T-helper 9 cell (primary cell): Measurements from ENCODE around the gene AIFM3.
"Not testable (repeated sequence)": the region's sequence is repeated elsewhere in the genome, so short reads cannot be mapped to it uniquely, and the experiment has no call there.

Source experiments
- DNase-seq: peaks from one replicate; pipeline ENCODE4 v3.0.0-alpha.2; 2020

AIFM3 gene

DNA sequence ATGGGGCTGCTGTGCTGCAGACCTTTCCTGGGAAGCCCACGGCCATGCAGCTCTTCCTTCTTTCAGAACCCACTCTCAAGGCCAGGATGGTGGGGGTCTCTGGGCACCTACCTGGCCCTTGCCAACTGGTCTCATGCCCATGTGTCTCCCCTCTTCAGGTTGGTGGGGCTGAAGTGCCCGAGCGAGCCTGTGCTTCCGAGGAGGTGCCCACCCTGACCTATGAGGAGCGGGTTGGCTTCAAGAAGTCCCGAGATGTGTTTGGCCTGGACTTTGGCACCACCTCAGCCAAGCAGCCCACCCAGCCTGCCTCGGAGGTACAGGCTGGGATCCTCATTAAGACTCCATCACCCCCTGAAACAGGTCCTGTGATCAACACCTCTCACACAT lies 25.0 kb downstream of the AIFM3 start:
- no peak for DNase-seq

DNA sequence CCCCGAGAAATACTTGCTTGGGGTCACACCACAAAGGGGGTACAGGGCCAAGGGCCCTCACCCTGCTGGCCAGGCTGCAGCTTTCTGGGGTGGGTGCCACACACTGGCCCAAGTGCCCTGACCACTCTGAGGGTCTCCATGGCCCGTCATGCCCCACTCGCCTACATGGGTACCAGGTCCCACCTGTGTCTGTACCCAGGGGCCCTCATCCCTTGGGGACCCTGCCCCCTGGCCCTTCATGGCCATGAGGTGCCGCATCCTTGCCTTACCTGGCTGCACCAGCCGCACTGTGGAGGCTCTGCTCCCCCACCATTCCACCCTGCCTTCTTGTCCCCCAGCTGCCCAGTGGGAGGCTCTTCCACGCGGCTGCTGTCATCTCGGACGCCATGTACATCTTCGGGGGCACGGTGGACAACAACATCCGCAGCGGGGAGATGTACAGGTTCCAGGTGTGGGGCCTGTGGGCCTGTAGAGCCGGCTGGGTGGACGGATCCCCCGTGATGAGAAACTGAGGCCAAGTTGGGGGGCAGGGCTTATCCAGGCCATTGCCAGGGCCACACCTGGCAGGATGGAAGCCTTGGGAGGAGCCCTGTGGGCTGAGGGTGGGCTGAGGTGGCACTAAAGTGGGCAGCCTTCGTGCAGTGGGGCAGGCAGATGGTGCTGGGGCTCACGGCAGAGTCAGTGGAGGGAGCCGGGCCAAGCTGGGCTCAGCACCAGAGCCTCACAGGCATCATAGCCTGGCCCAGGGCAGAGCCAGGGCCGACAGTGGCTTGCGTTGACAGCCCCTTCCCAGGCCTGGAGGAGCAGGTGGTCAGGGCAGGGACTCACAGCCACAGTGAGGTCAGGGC lies 25.6 kb downstream of the AIFM3 start:
- DNase-seq: no peak

DNA sequence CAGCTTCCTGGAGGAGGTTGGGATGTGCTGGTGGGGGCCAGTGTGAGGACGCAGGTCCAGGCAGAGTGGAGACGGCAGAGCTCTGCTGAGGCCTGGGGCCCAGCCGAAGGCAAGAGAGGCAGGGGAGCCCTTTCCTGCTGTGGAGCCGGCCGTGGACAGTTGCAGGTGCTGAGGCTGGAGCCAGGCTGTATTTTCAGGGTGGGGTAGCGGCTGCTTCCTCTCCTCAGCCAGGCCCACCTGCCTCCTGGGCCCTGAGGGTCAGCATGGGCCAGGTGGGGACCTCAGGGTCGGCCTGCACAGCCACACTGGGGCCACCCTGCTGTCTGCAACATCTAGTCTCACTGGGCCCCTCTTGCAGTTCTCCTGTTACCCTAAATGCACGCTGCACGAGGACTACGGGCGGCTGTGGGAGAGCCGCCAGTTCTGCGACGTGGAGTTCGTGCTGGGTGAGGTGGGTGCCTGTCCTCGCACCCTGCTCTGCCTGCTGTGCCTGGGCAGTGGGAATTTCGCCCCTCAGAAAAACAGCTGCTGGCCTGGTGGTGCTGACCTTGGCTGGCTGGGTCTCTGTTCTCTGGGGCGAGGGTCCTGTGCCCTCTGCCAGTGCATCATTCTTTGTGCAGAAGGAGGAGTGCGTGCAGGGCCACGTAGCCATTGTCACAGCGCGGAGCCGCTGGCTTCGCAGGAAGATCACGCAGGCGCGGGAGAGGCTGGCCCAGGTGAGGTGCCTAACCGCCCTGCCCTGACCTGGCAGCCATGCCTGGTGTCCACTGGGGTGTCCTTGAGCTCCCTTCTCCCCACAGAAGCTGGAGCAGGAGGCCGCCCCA lies 26.5 kb downstream of the AIFM3 start:
- no peak for DNase-seq

DNA sequence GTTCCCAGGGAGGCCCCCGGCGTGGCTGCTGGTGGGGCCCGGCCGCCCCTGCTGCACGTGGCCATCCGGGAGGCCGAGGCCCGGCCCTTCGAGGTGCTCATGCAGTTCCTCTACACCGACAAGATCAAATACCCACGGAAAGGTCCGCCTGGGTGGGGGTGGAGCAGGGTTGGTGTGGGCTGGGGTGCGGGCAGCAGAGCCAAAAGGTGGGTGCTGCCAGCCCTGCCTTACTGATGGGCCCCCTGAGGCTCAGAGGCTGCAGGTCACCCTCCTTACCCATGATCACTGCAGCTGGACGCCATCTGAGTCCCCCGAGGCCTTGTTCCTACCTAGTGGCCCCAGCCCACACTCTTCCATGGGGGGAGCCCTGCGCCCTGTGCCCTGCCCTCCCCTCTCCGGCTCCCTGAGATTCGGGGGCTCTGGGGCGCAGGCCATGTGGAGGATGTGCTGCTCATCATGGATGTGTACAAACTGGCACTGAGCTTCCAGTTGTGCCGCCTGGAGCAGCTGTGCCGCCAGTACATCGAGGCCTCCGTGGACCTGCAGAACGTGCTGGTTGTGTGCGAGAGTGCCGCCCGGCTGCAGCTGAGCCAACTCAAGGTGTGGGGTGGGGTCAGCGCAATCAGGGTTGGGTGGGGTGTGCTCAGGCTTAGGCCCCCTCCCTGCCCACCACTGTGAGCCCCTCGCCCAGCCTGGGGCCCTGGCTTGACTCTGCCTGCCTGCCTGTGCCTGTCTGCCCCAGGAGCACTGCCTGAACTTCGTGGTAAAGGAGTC lies 27.3 kb downstream of the AIFM3 start:
- DNase-seq: no peak

DNA sequence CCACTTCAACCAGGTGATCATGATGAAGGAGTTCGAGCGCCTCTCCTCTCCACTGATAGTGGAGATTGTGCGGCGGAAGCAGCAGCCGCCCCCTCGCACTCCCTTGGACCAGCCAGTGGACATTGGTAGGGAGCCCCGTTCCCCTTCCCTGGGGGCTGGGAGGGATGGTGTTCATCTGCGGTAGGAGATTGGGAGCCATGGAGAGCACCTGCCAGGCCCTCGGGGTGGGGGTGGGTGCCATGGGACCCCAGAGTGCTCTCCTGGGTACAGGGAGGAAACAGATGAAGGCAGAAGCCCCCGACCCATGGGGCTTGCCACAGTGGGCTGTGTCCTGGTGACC lies 27.8 kb downstream of the AIFM3 start:
- DNase-seq: no peak

DNA sequence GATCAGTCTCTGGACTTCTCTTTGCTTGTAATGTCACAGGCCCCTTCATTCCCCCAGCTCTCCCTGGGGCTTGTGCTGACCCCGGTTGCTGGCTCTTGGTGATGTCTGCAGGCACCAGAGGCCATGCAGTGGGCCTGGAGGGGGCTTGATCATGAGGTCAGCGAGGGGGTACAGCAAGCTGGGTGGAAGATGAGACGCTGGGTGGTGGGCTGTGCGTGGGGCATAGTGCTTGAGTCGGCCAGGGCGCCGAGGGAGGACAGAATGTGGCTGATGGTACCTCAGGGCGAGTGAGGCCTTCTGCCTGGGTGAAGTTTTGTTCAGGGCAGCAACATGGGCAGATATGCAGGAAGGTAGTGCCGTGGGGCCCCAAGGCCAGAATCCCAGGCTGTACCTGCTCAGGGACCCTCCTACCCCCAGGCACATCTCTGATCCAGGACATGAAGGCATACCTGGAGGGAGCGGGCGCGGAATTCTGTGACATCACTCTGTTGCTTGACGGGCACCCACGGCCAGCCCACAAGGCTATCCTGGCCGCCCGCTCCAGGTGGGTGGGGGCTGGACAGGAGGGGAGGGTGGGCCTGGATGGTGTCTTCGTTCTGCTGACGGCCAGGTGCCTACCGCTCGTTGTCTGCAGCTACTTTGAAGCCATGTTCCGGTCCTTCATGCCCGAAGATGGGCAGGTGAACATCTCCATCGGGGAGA lies 28.4 kb downstream of the AIFM3 start:
- DNase-seq: no peak

DNA sequence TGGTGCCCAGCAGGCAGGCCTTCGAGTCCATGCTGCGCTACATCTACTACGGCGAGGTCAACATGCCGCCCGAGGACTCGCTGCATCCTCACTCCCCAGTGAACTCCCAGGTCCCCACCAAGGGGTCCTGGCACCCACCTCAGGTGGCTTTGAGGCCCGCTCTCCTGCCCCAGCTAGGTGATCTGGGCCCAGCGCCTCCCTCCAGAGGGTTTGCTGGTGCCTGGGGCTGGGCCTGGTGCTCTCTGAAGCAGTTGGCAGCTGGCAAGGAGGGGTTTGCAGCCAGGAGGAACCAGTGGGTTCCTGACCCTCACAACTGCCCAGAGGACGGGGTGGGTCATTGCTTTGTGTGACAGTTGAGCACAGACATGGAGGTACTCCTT lies 29.0 kb downstream of the AIFM3 start:
- no peak for DNase-seq

DNA sequence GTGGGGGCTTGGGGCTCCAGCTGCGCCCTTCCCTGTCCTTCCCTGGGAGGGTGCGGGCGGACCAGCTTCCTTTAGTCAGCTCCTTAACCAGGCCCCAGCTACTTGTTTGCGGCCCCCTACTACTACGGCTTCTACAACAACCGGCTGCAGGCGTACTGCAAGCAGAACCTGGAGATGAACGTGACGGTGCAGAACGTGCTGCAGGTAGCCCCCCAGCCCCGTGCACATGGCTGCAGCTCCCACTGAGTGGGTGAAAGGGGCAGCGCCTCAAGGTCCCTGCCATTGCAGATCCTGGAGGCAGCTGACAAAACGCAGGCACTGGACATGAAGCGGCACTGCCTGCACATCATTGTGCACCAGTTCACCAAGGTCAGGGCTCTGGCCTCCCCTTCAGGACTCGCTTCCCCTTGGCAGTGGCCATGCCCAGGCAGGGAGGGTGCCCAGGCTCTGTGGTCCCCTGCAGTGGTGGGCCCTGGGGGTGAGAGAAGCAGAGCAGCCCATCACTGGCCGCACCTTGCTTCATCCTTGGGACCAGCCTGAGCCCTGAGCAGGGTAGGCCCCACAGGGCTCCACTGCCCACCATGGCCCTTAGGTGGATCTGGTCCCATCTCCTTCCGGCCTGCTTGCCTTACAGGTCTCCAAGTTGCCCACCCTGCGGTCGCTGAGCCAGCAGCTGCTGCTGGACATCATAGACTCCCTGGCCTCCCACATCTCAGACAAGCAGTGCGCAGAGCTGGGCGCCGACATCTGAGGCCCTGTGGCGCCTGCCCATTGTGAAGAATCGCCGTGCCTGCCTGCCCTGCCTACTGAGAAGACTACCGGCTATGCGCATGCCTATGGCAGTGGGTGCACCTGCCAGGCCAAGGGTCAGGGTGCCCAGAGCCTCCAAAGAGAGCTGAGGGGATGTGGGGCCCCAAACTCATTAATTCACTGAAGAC lies 29.8 kb downstream of the AIFM3 start:
- no peak for DNase-seq

DNA sequence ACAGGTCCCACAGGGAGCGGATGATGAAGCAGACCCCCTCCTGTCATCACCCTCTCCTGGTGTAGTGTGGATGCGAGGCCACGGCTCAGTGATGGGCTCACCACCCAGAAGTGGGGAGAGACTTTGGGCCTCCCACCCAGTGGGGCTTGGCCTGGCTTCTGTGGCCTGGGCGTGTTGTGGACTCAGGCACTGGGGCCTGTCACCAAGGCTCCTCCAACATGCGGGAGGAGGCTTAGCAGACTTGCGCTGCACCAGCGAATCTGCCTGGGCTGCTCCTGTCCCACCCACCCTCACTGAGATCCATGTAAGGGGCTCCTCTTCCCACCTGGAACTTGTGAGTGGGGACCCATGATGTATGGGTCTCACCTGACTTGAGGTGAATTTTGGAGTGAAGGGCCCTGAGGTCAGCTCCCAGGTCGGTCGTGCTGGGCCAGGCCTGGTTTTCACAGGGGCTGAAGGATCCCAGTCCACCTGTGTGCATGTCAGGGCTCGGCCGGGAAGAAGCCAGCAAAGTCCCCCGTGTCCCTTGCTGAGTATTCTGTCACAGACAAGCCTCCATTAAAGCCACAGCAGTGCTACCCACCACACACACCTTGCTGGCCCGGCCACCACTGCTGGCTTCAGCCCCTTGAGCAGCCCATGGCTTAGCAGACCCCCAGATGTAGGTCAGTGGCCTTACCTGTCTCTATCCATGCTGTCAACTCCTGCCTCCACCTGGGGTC lies 30.6 kb downstream of the AIFM3 start:
- DNase-seq: no peak

DNA sequence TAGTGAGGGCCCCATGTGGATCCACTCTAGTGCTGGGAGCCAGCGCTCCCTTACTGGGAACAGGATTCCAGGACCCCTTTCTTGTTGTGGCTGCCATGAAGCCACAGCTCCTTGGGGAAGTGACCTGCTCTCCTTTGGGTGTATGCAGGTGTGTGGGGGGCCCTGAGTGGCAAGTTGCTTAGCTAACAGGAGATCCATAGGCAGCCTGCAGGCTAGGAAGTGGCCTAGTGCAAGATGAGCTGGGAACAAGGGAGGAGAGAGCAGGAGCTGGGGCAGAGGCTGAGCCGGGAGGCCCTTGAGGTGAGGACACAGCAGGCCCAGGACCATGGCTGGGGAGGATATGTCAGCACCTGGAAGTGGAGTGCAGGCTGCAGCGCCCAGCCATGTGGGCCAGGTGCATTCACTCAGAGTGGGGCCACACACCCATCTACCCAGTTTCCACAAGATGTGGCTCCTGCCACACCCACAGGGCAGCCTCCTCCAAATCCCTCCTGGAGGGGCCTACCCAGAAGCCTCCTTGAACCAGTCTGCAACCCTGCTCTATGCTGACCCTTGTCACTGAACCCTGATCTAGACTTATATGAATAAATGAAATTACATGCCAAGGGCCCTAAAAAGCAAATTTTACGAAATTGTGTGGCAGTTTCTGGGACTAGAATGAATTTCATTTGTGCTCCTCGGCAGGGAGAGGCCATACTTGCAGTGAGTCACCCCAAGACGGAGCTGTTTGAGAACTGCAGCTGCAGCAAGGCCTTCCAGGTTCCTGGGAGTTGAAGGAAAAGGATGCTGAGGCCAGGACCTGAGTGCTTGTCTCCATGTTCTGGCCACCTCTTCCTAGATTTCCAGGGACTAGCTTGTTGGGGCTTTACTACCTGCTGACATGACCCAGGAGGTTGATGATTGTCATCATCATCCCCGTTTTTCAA lies 31.6 kb downstream of the AIFM3 start:
- DNase-seq: no peak

DNA sequence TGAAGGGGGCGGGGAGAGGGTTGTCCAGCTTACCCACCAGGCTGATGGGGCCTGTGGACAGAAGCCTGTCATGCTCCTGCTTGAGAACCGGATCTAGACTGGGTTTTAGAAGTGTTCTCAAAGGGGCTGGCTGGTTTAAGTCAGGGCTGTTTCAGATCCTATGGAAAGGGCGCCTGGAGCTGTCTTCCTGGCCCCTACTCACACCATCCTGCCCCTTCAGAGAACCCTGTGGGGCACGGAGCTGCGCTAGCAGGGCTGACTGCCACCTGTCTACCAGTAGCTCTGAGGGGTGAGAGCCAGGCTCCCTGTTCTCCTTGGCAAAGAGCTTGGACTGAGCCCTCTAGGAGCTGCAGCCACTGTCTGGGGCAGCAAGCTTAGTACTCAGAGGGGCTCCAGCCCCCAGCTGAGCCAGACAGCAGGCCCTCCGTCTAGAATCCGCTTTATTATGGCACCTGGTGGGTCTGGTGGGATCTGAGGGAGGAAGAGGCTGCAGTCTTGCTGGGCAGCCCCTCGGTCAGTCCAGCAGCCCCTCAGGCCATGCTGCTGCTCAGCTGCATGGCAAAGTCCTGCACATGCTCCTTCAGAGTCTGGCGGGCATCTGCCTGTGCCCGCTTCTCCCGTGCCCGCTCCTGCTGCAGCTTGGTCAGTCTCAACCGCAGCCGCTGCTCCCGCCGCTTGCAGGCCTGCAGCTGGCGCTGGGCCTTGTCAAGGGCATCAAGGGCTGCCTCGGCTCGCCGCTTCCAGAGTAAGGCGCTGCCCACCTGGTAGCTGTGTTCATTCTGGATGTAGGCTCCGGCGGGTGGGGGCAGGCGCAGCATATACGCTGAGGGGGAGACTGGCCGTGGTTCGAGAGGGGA lies 32.5 kb downstream of the AIFM3 start:
- no peak for DNase-seq

DNA sequence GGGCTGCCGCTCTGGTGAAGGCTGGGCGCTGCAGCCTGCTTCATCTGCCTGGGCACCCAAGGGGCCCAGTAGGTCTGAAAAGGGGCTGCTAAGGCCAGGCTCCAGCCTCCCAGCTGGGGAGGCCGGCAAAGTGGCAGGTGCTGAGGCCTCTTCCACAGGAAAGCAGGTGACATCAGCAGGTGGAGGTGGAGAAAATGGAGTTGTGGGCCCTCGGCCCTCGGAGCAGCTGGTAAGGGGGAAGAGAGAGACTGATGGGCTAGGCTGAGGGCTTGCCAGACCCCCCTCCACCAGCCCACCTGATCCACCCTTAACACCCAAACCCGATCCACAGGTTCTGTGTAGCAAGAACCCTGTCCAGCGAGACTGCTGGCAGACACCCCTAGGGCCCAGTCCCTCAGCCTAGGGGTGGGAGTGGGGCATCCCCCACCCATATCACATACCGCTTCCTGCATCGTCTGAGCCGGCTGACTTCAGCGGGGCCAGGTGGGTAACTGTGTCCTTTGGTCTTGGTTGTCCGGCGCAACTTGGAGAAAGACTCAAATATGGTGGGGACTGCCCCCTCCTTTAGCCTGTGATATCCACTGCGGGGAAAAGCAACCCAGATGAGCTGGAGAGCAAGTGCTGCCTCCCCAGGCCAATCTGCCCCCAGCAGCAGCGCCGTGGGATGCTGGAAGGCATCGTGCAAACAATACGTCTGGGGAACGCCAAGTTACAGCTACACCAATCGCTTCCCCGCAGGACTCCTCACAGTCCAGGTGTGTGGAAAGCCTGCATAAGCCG lies 33.3 kb downstream of the AIFM3 start:
- no peak for DNase-seq

DNA sequence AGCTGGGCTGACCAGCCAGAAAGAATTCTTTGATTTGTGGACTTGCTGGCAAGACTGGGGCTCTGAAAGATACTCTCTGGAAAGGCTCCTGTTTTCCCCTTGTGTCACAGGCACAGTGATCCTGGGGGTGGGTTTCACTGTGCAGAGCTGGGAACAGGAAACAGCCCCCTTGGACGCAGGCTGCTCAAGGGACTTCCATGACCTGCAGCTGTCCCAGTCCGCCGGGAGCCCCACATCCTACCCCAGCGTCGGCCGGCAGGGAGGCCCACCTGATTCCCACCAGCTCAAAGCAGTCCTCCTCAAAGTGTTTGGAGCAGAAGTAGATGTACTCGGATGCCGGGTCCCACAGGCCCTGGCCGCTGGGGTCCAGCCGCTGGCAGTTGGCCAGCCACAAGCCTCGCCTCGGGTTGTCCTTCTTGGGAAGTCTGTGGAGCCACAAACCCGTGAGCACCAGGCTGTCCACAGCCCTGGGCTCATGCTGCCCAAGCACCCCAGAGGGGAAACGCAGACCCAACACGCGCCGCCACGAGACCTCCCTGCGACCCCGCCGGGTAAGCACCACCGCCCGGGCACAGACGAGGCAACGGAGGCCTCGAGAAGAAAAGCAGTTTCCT lies 34.0 kb downstream of the AIFM3 start:
- no peak for DNase-seq

DNA sequence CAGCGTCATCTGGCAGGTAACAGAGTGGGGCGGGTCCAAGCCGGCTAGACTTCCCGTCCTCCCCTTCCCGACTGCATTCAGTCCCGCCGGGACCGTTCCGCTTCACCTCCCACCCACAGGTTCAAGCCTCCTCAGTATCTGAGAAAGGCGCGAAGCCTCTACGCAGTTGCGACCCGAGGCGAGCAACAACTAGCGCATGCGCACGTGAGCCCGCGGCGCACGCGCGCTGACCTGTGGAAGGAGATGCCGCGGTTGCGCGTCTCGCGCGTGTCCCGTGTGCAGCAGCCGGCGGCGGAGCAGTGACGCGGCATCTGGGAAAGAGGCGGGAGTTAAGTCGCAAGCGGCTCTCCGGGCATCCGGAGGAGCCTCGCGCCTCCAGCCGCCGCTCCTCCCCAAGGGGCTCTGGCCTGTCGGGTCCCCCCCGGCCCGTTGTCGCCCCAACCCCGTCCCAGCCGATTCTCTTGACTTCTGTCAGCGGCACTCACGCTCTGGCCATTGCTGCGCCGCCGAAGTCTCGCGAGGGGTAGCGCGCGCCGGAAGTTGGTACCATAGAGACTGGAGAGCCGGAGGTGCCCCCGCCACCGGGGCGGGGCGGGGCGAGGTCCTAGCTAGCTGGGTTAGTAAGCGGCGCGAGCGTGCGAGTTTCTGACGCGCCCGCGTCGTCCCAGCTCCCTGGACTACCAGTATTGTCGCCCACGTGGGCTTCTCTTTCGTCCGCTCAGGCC lies 34.7 kb downstream of the AIFM3 start, which contains the start of gene THAP7:
Gene THAP7 (minus strand): TSS at position 518 of the 725 bp plus-strand sequence. CDS start 207 bp downstream, at position 311.
- peak; percentile 95 for DNase-seq

DNA sequence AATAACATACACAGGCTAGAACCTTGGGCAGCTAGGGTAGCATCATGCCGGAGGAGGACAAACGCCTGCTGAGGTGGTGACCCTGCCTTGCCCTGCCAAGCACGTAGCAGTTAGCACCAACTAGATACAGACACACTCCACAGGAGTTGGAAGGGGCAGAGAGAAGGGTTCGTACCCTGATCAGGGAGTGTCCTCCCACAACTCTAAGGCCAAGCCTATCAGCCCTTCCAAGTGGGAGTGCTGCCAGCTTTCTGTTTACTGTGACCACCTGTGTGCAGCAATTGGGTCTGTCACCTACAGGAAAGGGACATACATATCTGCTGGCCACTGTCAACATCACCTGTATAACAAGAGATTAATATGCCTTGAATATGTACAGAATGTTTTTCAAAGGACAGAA lies 36.7 kb downstream of the AIFM3 start:
- no peak for DNase-seq

DNA sequence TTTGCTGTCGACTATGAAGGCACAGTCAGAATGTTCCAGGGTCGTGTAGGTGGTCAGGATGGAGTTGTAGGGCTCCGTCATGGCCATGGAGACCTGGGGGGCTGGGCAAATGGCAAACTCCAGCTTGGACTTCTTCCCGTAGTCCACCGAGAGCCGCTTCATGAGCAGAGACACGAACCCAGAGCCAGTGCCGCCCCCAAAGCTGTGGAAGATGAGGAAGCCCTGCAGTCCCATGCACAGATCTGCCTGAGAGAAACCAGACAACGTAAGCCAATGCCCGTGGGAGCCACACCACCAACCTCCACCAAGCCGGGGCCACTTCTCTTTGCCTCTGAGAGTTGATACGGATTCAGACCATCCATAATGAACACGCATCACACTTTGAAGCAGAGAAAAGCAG lies 42.2 kb downstream of the AIFM3 start:
- not testable (repeated sequence) for DNase-seq
